Left ventricle myocardium inferior (tissue), 1 donor: ENCODE measurements around the gene AMBRA1. TPM values are rescaled to one million over a fixed set of nuclear protein-coding genes. Genes with fewer than 3 reads are reported as not detected.

Source experiments
- DNase-seq: peaks from one replicate; pipeline ENCODE4 v3.0.0-alpha.2; 2020
- H3K27ac ChIP-seq: fragments of 200-600 bp; replicated peaks from 2 replicates; pipeline ENCODE4 v1.8.0; 2021
- H3K27me3 ChIP-seq: fragments of 200-600 bp; 2 replicates; pipeline ENCODE4 v1.8.0; 2021; ENCODE audit warnings: low read depth
- H3K36me3 ChIP-seq: fragments of 200-600 bp; 2 replicates; pipeline ENCODE4 v1.8.0; 2021
- H3K4me1 ChIP-seq: fragments of 200-600 bp; 2 replicates; pipeline ENCODE4 v1.8.0; 2021
- H3K4me3 ChIP-seq: fragments of 200-600 bp; 2 replicates; pipeline ENCODE4 v1.8.0; 2021; ENCODE audit warnings: mild to moderate bottlenecking, moderate library complexity
- H3K9me3 ChIP-seq: fragments of 200-600 bp; replicated peaks from 2 replicates; pipeline ENCODE4 v1.8.0; 2021
- intact Hi-C: fragments of 100-400 bp; cut with micrococcal nuclease; formaldehyde crosslinking; loops from one replicate; pipeline ENCODE4 v1.11.0; 2022
- total RNA-seq: library from RNA; stranded (reverse); fragmentation: NEBNext Ultra II Directional; extraction: Animal tissue kit (Norgen Biotek cat#: 25700); gene quantifications from one replicate; pipeline ENCODE4 v1.2.1, GENCODE V29; 2021
- TF ChIP-seq, protein P1 (sequence below): fragments of 200-600 bp; IDR thresholded peaks from 2 replicates; pipeline ENCODE4 v1.8.0; 2021; ENCODE audit warnings: antibody characterized with exemption, mild to moderate bottlenecking, borderline replicate concordance
- donor health status: DM: no; HTN: yes; CAD: no; lungs with severe emphysema.

The AMBRA1 gene
- total RNA-seq, 1 donor from 2014 or later, result 14.2 TPM

DNA sequence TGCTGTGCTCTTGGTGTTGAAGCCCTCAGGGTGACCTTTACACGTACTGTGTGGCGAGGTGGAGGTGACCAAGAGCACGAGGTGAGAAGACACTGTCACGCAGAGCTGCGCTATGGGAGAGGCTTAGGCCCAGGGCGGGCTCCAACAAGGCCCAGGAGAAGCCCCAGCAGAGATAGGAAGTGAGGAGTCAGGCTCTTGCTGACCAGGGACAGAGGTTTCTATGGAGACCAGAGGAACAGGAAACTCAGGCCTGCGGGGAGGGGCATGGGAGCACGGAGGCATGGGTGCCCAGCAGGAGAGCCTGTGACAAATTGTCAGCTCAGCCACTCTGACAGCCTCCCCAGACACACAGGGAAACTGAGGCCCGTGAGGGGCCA is 230.8 kb downstream of the AMBRA1 start:
- intact Hi-C loops, result no loop called here
- peaks cover 9% of the 10 kb centered on the region for H3K36me3 ChIP-seq
- H3K27me3 ChIP-seq, result no peaks in the 10 kb centered on the region

DNA sequence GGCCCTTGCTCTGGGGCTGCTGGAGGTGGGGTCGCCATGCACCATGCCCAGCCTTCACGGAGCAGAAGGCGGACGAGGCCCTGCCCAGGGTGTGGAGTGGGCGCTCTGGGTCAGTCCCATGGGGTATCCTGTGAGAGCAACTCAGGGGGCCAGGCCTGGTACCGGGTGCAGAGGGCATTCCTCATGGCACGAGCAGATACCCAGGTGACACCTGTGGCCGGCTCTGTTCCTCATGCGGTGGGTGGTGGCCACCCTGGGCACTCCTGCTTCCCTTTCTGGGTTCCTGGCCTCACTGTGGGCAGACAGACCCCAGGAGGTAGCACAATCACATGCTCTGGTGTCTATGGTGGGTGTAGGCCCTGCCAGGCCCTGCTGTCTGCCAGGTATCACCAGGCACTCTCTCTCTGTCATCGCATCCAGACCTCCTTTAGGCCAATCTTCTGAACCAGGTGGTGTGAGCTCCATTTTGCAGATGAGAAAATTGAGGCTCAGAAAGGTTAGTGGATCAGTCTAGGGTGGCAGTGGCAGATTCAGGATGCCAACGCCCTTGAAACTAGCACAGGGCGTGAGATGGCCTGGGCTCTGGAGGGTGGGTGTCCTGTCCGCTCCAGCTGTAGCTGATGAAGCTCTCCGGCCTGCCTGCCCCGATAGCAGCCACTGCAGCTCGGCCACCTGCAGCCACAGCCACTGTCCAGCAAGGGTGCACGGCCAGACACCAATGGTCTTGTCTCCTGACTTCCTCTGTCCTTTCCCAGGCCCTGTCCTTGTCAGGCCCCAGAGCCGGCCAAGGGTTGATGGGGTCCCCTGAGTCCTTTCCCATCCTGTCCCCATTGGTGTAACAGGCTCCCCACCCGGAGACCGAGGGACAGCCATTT is 231.4 kb downstream of the AMBRA1 start:
- peak overlapping the region; percentile 67 for H3K4me3 ChIP-seq
- H3K27ac ChIP-seq, result peak overlapping the region; percentile 94
- peak; percentile 19 for DNase-seq
- H3K9me3 ChIP-seq, result no peaks in the 10 kb centered on the region
- intact Hi-C loops, result no loop called here
- H3K4me1 ChIP-seq, result peaks cover 85% of the 10 kb centered on the region
- peaks cover 5% of the 10 kb centered on the region for H3K36me3 ChIP-seq
- H3K27me3 ChIP-seq, result no peaks in the 10 kb centered on the region
- TF ChIP-seq, protein P1, sequence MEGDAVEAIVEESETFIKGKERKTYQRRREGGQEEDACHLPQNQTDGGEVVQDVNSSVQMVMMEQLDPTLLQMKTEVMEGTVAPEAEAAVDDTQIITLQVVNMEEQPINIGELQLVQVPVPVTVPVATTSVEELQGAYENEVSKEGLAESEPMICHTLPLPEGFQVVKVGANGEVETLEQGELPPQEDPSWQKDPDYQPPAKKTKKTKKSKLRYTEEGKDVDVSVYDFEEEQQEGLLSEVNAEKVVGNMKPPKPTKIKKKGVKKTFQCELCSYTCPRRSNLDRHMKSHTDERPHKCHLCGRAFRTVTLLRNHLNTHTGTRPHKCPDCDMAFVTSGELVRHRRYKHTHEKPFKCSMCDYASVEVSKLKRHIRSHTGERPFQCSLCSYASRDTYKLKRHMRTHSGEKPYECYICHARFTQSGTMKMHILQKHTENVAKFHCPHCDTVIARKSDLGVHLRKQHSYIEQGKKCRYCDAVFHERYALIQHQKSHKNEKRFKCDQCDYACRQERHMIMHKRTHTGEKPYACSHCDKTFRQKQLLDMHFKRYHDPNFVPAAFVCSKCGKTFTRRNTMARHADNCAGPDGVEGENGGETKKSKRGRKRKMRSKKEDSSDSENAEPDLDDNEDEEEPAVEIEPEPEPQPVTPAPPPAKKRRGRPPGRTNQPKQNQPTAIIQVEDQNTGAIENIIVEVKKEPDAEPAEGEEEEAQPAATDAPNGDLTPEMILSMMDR, result no peak

More for the DNA sequence above, 230.8 kb downstream of the AMBRA1 start:
- Histone ChIP-seq H3K9me3 (no peaks in the 10 kb centered on the region), H3K4me3 (peak overlapping the region; percentile 67), H3K27ac (peak overlapping the region; percentile 94), H3K4me1 (peaks cover 85% of the 10 kb centered on the region)
- TF ChIP-seq, protein P1, result no peak
- peak; percentile 70 for DNase-seq

- H3K36me3 ChIP-seq, result peaks cover under 1% of the 10 kb centered on the region
- peak overlapping the region; percentile 94 for H3K27ac ChIP-seq
- TF ChIP-seq, protein P1, result no peak
- intact Hi-C loops, result no loop called here
- H3K4me1 ChIP-seq, result peaks cover 85% of the 10 kb centered on the region
- no peaks in the 10 kb centered on the region for H3K27me3 ChIP-seq
- DNase-seq, result peak; percentile 75
- H3K9me3 ChIP-seq, result no peaks in the 10 kb centered on the region
- peak overlapping the region; percentile 67 for H3K4me3 ChIP-seq
Measured at GRCh38 chr11:46361283-46362155, 232.3 kb downstream of the AMBRA1 start.

DNA sequence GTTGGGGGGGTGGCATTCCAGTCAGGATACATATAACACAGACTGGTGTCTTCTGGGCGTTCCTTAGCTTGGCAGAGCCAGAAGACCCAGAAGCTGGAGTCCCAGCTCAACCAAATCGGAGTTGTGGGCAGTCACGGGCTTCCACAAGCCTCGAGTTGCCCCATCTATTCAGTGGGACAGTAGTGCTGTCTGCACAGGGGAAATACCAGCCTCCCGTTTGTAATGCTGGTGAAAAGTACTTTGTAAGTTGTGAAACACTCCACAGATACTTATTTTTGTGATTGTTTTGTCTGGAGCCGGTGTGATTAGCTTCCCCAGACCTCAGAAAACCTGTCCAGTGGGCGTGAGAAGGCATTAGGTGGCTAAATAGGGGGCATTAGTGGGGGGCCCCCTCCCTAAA is 232.9 kb downstream of the AMBRA1 start:
- Histone ChIP-seq H3K4me3 (peak overlapping the region; percentile 67), H3K27me3 (no peaks in the 10 kb centered on the region), H3K4me1 (peaks cover 80% of the 10 kb centered on the region), H3K27ac (peak overlapping the region; percentile 94), H3K9me3 (no peaks in the 10 kb centered on the region), H3K36me3 (peaks cover 6% of the 10 kb centered on the region)
- intact Hi-C loops, result no loop called here
- no peak for DNase-seq
- TF ChIP-seq, protein P1, result no peak

GRCh38 chr11:46359953-46360352 is 233.9 kb downstream of the AMBRA1 start:
- peak overlapping the region; percentile 94 for H3K27ac ChIP-seq
- no peak overlapping the region for H3K4me3 ChIP-seq
- H3K27me3 ChIP-seq, result no peaks in the 10 kb centered on the region
- H3K36me3 ChIP-seq, result peaks cover 6% of the 10 kb centered on the region
- intact Hi-C loops, result no loop called here
- DNase-seq, result no peak
- TF ChIP-seq, protein P1, result no peak
- H3K9me3 ChIP-seq, result no peaks in the 10 kb centered on the region
- peaks cover 71% of the 10 kb centered on the region for H3K4me1 ChIP-seq
